ENCODE results near the gene SZT2. TPM values are rescaled to one million over a fixed set of nuclear protein-coding genes. Genes with fewer than 3 reads are reported as not detected.
"Not testable (repeated sequence)": the region's sequence is repeated elsewhere in the genome, so short reads cannot be mapped to it uniquely, and the experiment has no call there.

The SZT2 gene
- total RNA-seq, 3 donors from 2014 or later: 29.1 to 49.2 (median 44.3) TPM

GRCh38 chr1:43472087-43472462 lies 82.4 kb downstream of the SZT2 start:
- no peak for TF ChIP-seq POLR2AphosphoS5 (IDR thresholded peaks at IDR 0.05)
- TF ChIP-seq CTCF (IDR thresholded peaks at IDR 0.05): no peak
- intact Hi-C loops (cut with DNase I; ENCODE audit: low total_unique reads): no loop called here
- Histone ChIP-seq H3K36me3 (no peaks in the 10 kb centered on the region), H3K27me3 (no peaks in the 10 kb centered on the region), H3K4me3 (no peak overlapping the region), H3K27ac (peak overlapping the region in 1 of 2 donors; percentile 13), H3K4me1 (no peaks in the 10 kb centered on the region), H3K9me3 (no peaks in the 10 kb centered on the region)
- no peak for DNase-seq (ENCODE audit: low spot score in 2 of 2)

GRCh38 chr1:43472463-43473151 lies 82.9 kb downstream of the SZT2 start:
- H3K27ac ChIP-seq: peak overlapping the region; percentile 2 to 66
- DNase-seq (ENCODE audit: low spot score in 2 of 2); H3K27me3 ChIP-seq; H3K4me3 ChIP-seq; H3K4me1 ChIP-seq; intact Hi-C loops (cut with DNase I; ENCODE audit: low total_unique reads); H3K9me3 ChIP-seq; H3K36me3 ChIP-seq: not testable (repeated sequence)
- peak in 1 of 3 donors; percentile 27 for TF ChIP-seq POLR2AphosphoS5 (IDR thresholded peaks at IDR 0.05)

- TF ChIP-seq POLR2A (IDR thresholded peaks at IDR 0.05) (no peak), CTCF (IDR thresholded peaks at IDR 0.05) (no peak), POLR2AphosphoS5 (IDR thresholded peaks at IDR 0.05) (no peak)
- Histone ChIP-seq H3K4me1 (no peaks in the 10 kb centered on the region), H3K36me3 (no peaks in the 10 kb centered on the region), H3K27me3 (no peaks in the 10 kb centered on the region), H3K4me3 (no peak overlapping the region), H3K9me3 (no peaks in the 10 kb centered on the region), H3K27ac (no peak overlapping the region)
- intact Hi-C loops (cut with DNase I; ENCODE audit: low total_unique reads): no loop called here
- DNase-seq (ENCODE audit: low spot score in 2 of 2): no peak
Measured at GRCh38 chr1:43473463-43473862, 83.8 kb downstream of the SZT2 start.

GRCh38 chr1:43475611-43476401 lies 86.1 kb downstream of the SZT2 start:
- H3K9me3 ChIP-seq; DNase-seq (ENCODE audit: low spot score in 2 of 2); H3K4me1 ChIP-seq; H3K27me3 ChIP-seq; H3K27ac ChIP-seq; H3K4me3 ChIP-seq; H3K36me3 ChIP-seq; intact Hi-C loops (cut with DNase I; ENCODE audit: low total_unique reads): not testable (repeated sequence)

- intact Hi-C loops (cut with DNase I; ENCODE audit: low total_unique reads): no loop called here
- no peak for TF ChIP-seq CTCF (IDR thresholded peaks at IDR 0.05)
- no peak for TF ChIP-seq POLR2A (IDR thresholded peaks at IDR 0.05)
- no peak for TF ChIP-seq POLR2AphosphoS5 (IDR thresholded peaks at IDR 0.05)
- H3K4me3 ChIP-seq: no peak overlapping the region
- DNase-seq (ENCODE audit: low spot score in 2 of 2): no peak
- H3K36me3 ChIP-seq: no peaks in the 10 kb centered on the region
- H3K27me3 ChIP-seq: no peaks in the 10 kb centered on the region
- no peaks in the 10 kb centered on the region for H3K4me1 ChIP-seq
- no peak overlapping the region for H3K27ac ChIP-seq
- no peaks in the 10 kb centered on the region for H3K9me3 ChIP-seq
Measured at GRCh38 chr1:43477716-43478115, 88.0 kb downstream of the SZT2 start.

GRCh38 chr1:43479414-43479813 lies 89.7 kb downstream of the SZT2 start:
- TF ChIP-seq POLR2A (IDR thresholded peaks at IDR 0.05) (no peak), POLR2AphosphoS5 (IDR thresholded peaks at IDR 0.05) (no peak), CTCF (IDR thresholded peaks at IDR 0.05) (no peak)
- H3K4me1 ChIP-seq: no peaks in the 10 kb centered on the region
- intact Hi-C loops (cut with DNase I; ENCODE audit: low total_unique reads): no loop called here
- no peaks in the 10 kb centered on the region for H3K27me3 ChIP-seq
- H3K9me3 ChIP-seq: no peaks in the 10 kb centered on the region
- no peaks in the 10 kb centered on the region for H3K36me3 ChIP-seq
- no peak for DNase-seq (ENCODE audit: low spot score in 2 of 2)
- no peak overlapping the region for H3K27ac ChIP-seq
- H3K4me3 ChIP-seq: no peak overlapping the region

All from breast epithelium (tissue), 4 donors.